ENCODE measurements around the gene ZNF142. TPM values are rescaled to one million over a fixed set of nuclear protein-coding genes. Genes with fewer than 3 reads are reported as not detected.

ZNF142 gene
- total and polyA plus RNA-seq, 7 experiments from 2014 or later: 6.0 to 49.8 (median 40.7) TPM

- no peaks in the 10 kb centered on the region for H3K9me3 Mint-ChIP-seq
- no peak for ATAC-seq
- no peaks in the 10 kb centered on the region for H3K36me3 Mint-ChIP-seq
- H3K4me1 ChIP-seq (ENCODE audit: control insufficient read depth in 2 of 2, insufficient read depth in 2 of 2, low read length in 2 of 2): no peaks in the 10 kb centered on the region
- peaks cover 0 to 2% (median 0%) of the 10 kb centered on the region in 7 donors for H3K4me1 Mint-ChIP-seq
- H3K27me3 ChIP-seq (ENCODE audit: control insufficient read depth in 2 of 2, insufficient read depth in 2 of 2, low read length in 2 of 2): no peaks in the 10 kb centered on the region
- H3K36me3 ChIP-seq (ENCODE audit: control insufficient read depth in 2 of 3, insufficient read depth in 3 of 3, low read length in 3 of 3): no peaks in the 10 kb centered on the region
- H3K27me3 Mint-ChIP-seq: peaks cover 0 to 4% (median 0%) of the 10 kb centered on the region in 5 donors
- intact Hi-C loops (cut with micrococcal nuclease): no loop called here
- ChIA-PET POLR2A (interaction anchor here (0.6 kb wide), 1 partner anchor 257 kb away, joined by 3 read pairs; no protein-coding TSS in a partner anchor), CTCF (no interaction called here)
- no peak overlapping the region for H3K4me3 ChIP-seq (ENCODE audit: low read length)
- H3K27ac ChIP-seq (ENCODE audit: low read depth, low read length): no peak overlapping the region
- no peak overlapping the region for H3K4me3 Mint-ChIP-seq
- no peaks in the 10 kb centered on the region for H3K9me3 ChIP-seq (ENCODE audit: control insufficient read depth in 2 of 3, low read length in 3 of 3)
- no peak for DNase-seq
- no peak overlapping the region for H3K27ac Mint-ChIP-seq
These were observed 43.5 kb downstream of the ZNF142 start for GRCh38 chr2:218615868-218616315.

GRCh38 chr2:218607436-218608115 is 51.8 kb downstream of the ZNF142 start, which contains the start of gene PLCD4:
Gene PLCD4, plus strand, starts transcription at chr2:218607899. Its CDS starts 7,841 bp downstream, at chr2:218615740.
- Mint-ChIP-seq H3K27ac (no peak within 1 kb of the TSS), H3K36me3 (no peaks in the 10 kb centered on the region), H3K4me3 (no peak within 1 kb of the TSS), H3K4me1 (no peaks in the 10 kb centered on the region), H3K27me3 (peaks cover 13 to 22% (median 15%) of the 10 kb centered on the region in 5 donors), H3K9me3 (no peaks in the 10 kb centered on the region)
- DNase-seq: no peak
- Histone ChIP-seq H3K27me3 (ENCODE audit: control insufficient read depth in 2 of 2, insufficient read depth in 2 of 2, low read length in 2 of 2) (no peaks in the 10 kb centered on the region), H3K9me3 (ENCODE audit: control insufficient read depth in 2 of 3, low read length in 3 of 3) (no peaks in the 10 kb centered on the region), H3K4me1 (ENCODE audit: control insufficient read depth in 2 of 2, insufficient read depth in 2 of 2, low read length in 2 of 2) (no peaks in the 10 kb centered on the region), H3K36me3 (ENCODE audit: control insufficient read depth in 2 of 3, insufficient read depth in 3 of 3, low read length in 3 of 3) (no peaks in the 10 kb centered on the region), H3K4me3 (ENCODE audit: low read length) (no peak within 1 kb of the TSS), H3K27ac (ENCODE audit: low read depth, low read length) (no peak within 1 kb of the TSS)
- no peak for ATAC-seq
- ChIA-PET CTCF (interaction anchor here (0.6 kb wide), 2 partner anchors 37 to 471 kb away, joined by 3 to 4 read pairs; no protein-coding TSS in a partner anchor), POLR2A (interaction anchor here (0.7 kb wide), 1 partner anchor 15 kb away, joined by 4 read pairs; no protein-coding TSS in a partner anchor)
- intact Hi-C loops (cut with micrococcal nuclease): no loop called here

DNA sequence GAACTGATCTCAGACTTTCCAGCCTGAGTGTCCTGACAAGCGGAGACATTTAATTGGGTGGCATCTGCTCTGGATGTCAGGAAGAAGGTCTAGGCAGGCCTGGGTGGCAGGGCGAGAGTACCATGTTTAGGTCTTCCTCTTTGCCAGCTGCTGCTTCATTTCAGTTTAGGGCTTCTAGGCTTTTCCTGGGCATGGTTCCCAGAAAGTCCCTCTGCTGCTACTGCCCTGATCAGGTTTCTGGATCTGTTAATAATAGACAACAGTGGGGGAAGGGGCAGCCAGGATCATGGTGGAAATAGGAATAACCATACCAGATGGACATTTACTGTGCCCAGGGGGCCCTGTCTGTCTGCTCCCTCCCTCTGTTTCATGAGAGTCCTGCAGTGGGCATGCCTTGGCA is 54.0 kb downstream of the ZNF142 start:
- ATAC-seq (no peak), DNase-seq (no peak)
- H3K4me1 ChIP-seq (ENCODE audit: control insufficient read depth in 2 of 2, insufficient read depth in 2 of 2, low read length in 2 of 2): no peaks in the 10 kb centered on the region
- ChIA-PET POLR2A (no interaction called here), CTCF (no interaction called here)
- H3K27ac ChIP-seq (ENCODE audit: low read depth, low read length): no peak overlapping the region
- H3K27me3 Mint-ChIP-seq: peaks cover 13 to 18% (median 15%) of the 10 kb centered on the region in 5 donors
- H3K36me3 ChIP-seq (ENCODE audit: control insufficient read depth in 2 of 3, insufficient read depth in 3 of 3, low read length in 3 of 3): no peaks in the 10 kb centered on the region
- H3K4me3 Mint-ChIP-seq: no peak overlapping the region
- H3K36me3 Mint-ChIP-seq: no peaks in the 10 kb centered on the region
- H3K4me3 ChIP-seq (ENCODE audit: low read length): no peak overlapping the region
- H3K9me3 Mint-ChIP-seq: no peaks in the 10 kb centered on the region
- no peaks in the 10 kb centered on the region for H3K9me3 ChIP-seq (ENCODE audit: control insufficient read depth in 2 of 3, low read length in 3 of 3)
- intact Hi-C loops (cut with micrococcal nuclease): no loop called here
- H3K27me3 ChIP-seq (ENCODE audit: control insufficient read depth in 2 of 2, insufficient read depth in 2 of 2, low read length in 2 of 2): no peaks in the 10 kb centered on the region
- peaks cover 0 to 2% (median 0%) of the 10 kb centered on the region in 7 donors for H3K4me1 Mint-ChIP-seq
- H3K27ac Mint-ChIP-seq: no peak overlapping the region

Other genes with a start within 250 kb of the ZNF142 start
- under 1 TPM in 3 of 5 experiments, not detected in 2; 0.12 to 0.69 (median 0.22) TPM for gene VIL1, start 240.5 kb downstream of the ZNF142 start, total RNA-seq
- gene VIL1, start 240.5 kb downstream of the ZNF142 start, polyA plus RNA-seq: under 1 TPM; 0.10 to 0.15 TPM
- gene USP37, start 91.3 kb downstream of the ZNF142 start, total RNA-seq: 10 to 100 TPM; 16.6 to 36.3 (median 28.1) TPM
- 10 to 100 TPM; 10.1 to 15.1 TPM for gene USP37, start 91.3 kb downstream of the ZNF142 start, polyA plus RNA-seq
- gene CNOT9, start 90.8 kb downstream of the ZNF142 start, total RNA-seq: 10 to 100 TPM; 44.7 to 99.6 (median 53.8) TPM
- 10 to 100 TPM; 13.7 to 22.9 TPM for gene CNOT9, start 90.8 kb downstream of the ZNF142 start, polyA plus RNA-seq
- gene PLCD4, start 51.7 kb downstream of the ZNF142 start, total RNA-seq: 1 to 10 TPM in 2 of 5 experiments, under 1 TPM in 3; 0.45 to 1.7 (median 0.60) TPM
- gene PLCD4, start 51.7 kb downstream of the ZNF142 start, polyA plus RNA-seq: under 1 TPM; 0.15 to 0.30 TPM
- 10 to 100 TPM; 21.4 to 62.0 (median 49.0) TPM for gene BCS1L, start 60 bp upstream of the ZNF142 start, total RNA-seq
- gene BCS1L, start 60 bp upstream of the ZNF142 start, polyA plus RNA-seq: 10 to 100 TPM; 15.5 to 21.2 TPM
- 10 to 100 TPM; 12.6 to 33.4 (median 28.3) TPM for gene RNF25, start 12.4 kb upstream of the ZNF142 start, total RNA-seq
- gene RNF25, start 12.4 kb upstream of the ZNF142 start, polyA plus RNA-seq: 10 to 100 TPM; 17.4 to 29.5 TPM
- 10 to 100 TPM; 18.9 to 28.1 (median 19.7) TPM for gene STK36, start 12.5 kb upstream of the ZNF142 start, total RNA-seq
- 1 to 10 TPM; 2.6 to 3.6 TPM for gene STK36, start 12.5 kb upstream of the ZNF142 start, polyA plus RNA-seq
- 10 to 100 TPM; 18.7 to 35.8 (median 21.2) TPM for gene TTLL4, start 51.2 kb upstream of the ZNF142 start, total RNA-seq
- gene TTLL4, start 51.2 kb upstream of the ZNF142 start, polyA plus RNA-seq: 1 to 10 TPM; 3.6 to 9.8 TPM
- 10 to 100 TPM in 1 of 5 experiments, 1 to 10 TPM in 3, under 1 TPM in 1; 0.19 to 10.6 (median 3.9) TPM for gene CYP27A1, start 122.5 kb upstream of the ZNF142 start, total RNA-seq
- under 1 TPM in 1 of 2 donors, not detected in 1; 0.09 TPM for gene CYP27A1, start 122.5 kb upstream of the ZNF142 start, polyA plus RNA-seq
- gene PRKAG3, start 172.2 kb upstream of the ZNF142 start, total RNA-seq: not detected
- gene PRKAG3, start 172.2 kb upstream of the ZNF142 start, polyA plus RNA-seq: not detected
- gene WNT6, start 200.2 kb upstream of the ZNF142 start, total RNA-seq: under 1 TPM in 1 of 5 experiments, not detected in 4; 0.22 TPM
- under 1 TPM in 1 of 2 donors, not detected in 1; 0.11 TPM for gene WNT6, start 200.2 kb upstream of the ZNF142 start, polyA plus RNA-seq
- 1 to 10 TPM in 4 of 5 experiments, under 1 TPM in 1; 0.19 to 4.2 (median 3.0) TPM for gene WNT10A, start 221.2 kb upstream of the ZNF142 start, total RNA-seq
- 1 to 10 TPM in 1 of 2 donors, under 1 TPM in 1; 0.61 to 1.2 TPM for gene WNT10A, start 221.2 kb upstream of the ZNF142 start, polyA plus RNA-seq

Measured in naive thymus-derived CD4-positive, alpha-beta T cell (primary cell).